GM18499 (cell line): Measurements from ENCODE around the gene LINC01488.

ENCODE experiments used
- ATAC-seq: cut with Tn5 transposase; IDR thresholded peaks from one replicate; pipeline ENCODE4 v1.9.1; 2021; ENCODE audit warnings: moderate number of reproducible peaks; ENCODE audit not compliant: insufficient read depth, unreplicated experiment

Gene LINC01488

GRCh38 chr11:69520186-69520916, 38.9 kb downstream of the LINC01488 start:
- no peak for ATAC-seq

DNA sequence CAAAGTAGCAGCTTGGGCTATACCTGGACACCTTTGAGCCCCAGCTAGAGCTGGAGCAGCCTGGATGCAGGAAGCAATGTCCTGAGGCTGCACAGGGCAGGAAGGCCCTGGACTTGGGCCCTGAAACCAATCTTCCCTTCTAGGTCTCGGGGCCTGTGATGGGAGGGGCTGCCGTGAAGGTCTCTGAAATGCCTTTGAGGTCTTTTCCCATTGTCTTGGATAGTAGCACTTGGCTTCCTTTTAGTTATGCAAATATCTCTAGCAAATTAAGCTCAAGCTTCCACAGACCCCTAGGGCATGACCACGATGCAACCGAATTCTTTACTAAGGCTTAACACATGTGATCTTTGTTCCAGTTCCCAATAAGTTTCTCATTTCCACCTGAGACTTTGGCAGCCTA, 40.0 kb downstream of the LINC01488 start:
- no peak for ATAC-seq

- ATAC-seq: no peak
Observed at GRCh38 chr11:69523453-69523852, 42.0 kb downstream of the LINC01488 start.

DNA sequence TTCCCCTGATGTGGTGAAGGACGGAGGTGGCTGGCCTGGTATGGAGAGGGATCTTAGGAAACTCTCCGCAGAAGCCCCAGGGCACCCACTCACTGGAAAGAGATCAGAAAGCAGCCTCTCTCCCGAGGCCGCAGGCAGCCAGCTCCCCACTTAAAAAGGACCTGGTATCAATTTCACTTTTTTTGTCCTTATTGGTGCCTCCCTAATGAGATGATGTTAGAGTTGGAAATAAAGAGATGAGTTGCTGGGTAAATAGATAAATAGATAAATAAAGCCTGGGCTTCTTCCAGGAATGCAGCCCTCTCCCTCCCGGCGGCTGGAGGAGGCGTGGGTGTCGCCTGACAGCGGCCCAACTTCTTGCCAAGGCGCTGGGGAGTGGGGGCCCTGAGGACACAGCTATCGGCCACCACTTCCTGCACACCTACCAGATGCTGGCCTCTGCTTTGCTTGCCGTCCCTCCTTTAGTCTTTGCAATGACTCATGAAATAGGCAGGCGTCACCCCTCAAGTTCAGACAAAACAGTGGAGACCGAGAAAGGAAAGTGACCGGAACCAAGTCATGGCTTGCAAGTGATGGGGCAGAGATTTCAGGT, 42.9 kb downstream of the LINC01488 start:
- no peak for ATAC-seq

- no peak for ATAC-seq
Observed at GRCh38 chr11:69524991-69525411, 43.5 kb downstream of the LINC01488 start.

DNA sequence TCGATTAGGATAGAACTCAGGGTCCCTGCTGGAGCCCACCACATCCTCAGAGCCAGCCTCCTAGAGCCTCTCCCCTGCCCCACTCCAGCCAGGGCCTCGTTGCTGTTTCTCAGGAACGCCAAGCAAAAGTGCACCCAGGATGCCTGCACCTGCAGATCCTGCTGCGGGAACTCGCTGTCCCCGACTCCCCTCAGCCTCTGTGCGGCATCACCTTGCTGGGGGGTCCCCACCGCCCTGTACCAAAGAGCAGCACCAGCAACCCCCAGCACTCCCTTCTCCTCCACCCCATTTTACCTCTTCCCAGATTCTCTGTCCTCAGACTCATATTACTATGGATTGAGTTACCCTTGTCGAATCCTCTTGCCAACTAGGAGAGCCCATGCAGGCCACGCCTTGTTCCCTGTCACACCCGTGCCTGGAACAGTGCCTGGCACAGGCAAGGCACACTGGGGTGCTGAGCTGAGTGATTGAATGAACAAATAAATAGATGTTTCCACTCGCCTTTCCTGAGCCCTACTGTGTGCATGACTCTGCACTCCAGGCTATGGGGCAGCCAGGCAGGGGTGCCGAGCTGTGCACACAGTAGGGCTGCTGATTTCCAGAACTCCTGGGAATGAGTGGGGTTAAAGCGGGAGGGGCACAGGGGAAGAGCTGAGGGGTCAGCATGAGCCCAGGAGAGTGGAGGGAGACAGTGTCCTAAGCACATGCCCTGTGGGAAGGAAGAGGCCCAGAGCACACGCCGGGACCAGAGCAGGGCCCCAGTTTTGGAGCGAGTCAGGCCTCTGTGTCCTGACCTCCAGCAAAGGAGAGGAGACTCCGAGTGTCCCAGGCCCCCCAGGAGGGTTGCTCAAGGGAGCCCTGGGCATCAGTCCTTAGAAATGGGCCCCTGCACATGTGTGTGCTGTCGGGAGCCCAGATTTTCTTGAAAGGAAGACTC, 44.3 kb downstream of the LINC01488 start:
- no peak for ATAC-seq

GRCh38 chr11:69526453-69526810, 45.0 kb downstream of the LINC01488 start:
- ATAC-seq: no peak

DNA sequence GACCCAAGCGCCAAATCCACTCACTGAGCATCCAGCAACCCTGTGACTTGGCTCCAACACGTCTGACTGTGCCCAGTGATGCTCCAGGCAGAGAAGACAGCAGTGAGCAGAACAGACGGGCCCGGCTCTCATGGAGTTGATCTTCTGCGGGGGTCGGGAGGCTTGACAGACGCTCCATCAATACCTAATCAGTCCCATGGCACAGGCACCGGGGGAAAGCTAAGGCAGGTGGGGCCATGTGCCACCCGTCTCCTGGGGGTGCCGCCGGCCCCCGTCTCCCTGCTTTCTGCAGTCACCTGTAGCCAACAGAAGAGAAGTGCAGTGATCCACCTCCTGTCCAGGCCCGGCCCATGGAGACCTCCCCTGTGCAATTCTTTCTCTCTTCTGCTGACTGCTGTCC, 47.5 kb downstream of the LINC01488 start:
- no peak for ATAC-seq

DNA sequence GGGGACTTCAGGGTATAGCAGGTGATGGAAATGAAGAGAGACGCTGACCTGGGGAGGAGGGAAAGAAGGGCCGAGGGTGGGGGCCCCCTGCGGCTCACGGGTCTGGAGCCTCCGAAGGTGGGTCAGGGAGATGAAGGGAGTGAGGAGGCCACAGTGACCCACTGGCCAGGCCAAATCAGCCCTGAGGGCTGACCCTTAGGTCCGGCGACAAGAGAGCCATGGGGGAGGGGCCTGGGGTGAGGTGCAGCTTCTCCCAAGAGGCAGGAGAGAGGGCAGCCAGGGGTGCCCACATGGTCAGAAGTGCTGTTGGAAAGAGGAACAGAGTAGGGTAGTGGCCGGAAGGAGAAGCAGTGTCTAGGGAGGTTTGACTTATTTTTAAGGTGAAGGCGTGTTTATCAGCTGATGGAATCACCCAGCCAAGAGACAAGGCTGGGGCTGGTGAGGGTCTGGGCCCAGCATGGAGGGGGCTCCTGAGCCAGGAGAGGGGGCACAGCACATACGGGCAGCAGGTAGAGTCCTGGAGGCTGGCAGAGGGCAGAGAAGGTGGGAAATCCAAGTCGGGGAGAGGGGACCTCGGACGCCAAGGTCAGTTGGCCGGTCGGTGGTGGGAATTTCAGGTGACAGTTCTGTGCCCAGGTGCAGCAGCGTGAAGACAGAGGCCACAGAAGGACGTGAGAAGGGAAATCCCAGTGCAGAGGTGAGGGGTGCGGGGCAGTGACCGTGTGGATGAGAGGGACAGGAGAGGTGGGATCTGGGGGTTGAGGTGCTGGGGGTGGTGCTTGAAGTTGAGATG, 49.0 kb downstream of the LINC01488 start:
- no peak for ATAC-seq

GRCh38 chr11:69531071-69531716, 49.7 kb downstream of the LINC01488 start:
- ATAC-seq: no peak

GRCh38 chr11:69531717-69532088, 50.2 kb downstream of the LINC01488 start:
- ATAC-seq: no peak

DNA sequence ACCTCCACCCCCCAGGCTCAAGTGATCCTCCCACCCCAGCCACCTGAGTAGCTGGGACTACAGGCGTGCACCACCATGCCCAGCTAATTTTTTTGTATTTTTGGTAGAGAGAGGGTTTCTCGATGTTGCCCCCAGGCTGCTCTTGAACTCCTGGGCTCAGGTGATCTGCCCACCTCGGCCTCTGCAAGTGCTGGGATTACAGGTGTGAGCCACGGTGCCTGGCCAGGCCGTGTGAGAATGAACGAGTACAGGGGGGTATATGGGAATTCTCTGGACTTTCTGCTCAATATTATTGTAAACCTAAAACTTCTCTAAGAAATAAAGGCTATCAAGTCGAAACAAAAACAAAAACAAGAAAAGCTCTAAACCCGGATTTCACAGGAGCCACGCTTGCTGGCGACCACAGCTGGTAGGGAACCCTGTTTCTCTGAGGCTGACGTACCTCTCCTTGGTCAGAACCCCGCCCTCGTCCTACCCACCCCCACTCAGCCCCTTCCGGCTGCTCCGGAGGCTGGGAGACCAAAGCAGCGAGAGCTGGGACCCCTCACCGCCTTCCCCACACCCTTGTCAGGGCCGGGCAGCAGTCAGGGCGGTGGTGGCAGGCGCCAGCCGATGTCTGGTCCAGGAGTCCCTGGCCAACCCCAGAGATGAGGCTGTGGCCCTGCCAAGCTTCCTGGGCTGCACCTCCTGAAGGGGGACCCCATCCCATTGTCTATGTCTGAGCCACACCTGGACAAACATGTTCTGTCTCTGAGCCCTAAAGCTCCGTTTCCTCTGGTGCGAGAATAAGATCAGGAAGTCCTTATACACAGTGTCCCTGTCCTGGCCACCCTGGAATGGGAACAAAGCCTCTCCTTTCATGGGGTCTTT, 52.1 kb downstream of the LINC01488 start:
- ATAC-seq: no peak

- no peak for ATAC-seq
Observed at GRCh38 chr11:69534166-69534530, 52.7 kb downstream of the LINC01488 start.

GRCh38 chr11:69535908-69536307, 54.4 kb downstream of the LINC01488 start:
- ATAC-seq: no peak

- no peak for ATAC-seq
Observed at GRCh38 chr11:69536406-69536805, 54.9 kb downstream of the LINC01488 start.

DNA sequence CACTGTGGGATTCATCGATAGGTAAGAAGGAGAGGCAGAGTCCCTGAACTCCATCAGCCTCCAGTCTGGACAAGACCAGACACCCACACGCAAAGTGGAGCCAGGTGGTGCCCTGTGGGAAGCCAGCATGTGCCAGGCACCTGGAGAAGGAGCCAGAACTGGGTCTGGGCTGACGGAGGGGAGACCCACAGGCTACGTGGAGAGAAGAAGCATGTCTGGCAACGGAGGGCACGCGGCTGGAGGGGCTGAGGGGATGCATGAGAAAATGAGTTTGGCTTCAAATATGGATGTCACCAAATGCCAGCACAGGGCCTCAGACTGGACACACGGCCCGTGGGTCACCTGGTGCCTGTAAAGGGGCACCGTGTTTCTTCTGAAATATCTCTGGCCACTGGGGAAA, 55.7 kb downstream of the LINC01488 start:
- ATAC-seq: no peak

GRCh38 chr11:69537855-69538640, 56.6 kb downstream of the LINC01488 start:
- no peak for ATAC-seq

GRCh38 chr11:69538854-69539253, 57.4 kb downstream of the LINC01488 start:
- no peak for ATAC-seq
